Skin of body (tissue), 2 donors: ENCODE results near the gene POU6F2. TPM values are rescaled to one million over a fixed set of nuclear protein-coding genes. Genes with fewer than 3 reads are reported as not detected.
"Not testable (repeated sequence)": the region's sequence is repeated elsewhere in the genome, so short reads cannot be mapped to it uniquely, and the experiment has no call there.

Source experiments
- DNase-seq: peaks from one replicate; lab custom pipeline; 2025; lab: John Stamatoyannopoulos, UW
- total RNA-seq: library from RNA; depleted of rRNA; stranded (reverse); fragments of >200 nt; gene quantifications from one replicate; pipeline ENCODE4 v1.2.3, GENCODE V29; 2014

POU6F2 gene
- total RNA-seq, 1 donor from 2014 or later, result 0.20 TPM

DNA sequence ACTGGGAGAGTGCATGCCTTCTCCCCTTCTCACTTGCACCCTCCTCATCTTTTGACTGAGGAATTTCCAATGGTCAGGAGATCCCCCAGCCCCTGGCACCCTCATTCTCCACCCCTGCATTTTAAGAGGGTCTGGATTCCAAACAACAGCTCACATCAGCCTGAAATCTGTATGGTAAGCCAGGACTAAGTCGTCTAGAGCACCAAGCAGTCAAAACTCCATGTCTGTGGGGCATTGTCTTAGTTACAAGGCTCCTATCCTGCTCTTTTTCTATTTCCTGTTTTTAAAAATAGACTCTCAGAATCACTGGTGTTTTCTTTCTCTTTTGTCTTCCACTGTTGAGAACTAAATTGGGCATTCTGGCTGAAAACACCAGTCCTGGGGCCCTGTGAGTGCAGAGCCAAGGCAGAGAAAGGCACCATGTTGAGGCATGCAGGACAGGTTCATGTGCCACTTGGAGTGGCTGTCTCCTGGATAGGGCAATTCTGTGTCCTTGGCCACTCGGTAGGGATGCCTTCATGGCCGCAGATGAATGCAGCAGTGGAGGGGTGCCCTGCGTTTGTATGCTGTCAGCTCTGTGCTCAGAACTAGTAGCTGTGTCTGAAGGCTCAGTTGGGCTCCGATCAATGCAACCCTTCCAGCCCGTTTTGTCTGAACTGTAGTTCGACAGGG, 371.9 kb downstream of the POU6F2 start:
- no peak for DNase-seq

DNA sequence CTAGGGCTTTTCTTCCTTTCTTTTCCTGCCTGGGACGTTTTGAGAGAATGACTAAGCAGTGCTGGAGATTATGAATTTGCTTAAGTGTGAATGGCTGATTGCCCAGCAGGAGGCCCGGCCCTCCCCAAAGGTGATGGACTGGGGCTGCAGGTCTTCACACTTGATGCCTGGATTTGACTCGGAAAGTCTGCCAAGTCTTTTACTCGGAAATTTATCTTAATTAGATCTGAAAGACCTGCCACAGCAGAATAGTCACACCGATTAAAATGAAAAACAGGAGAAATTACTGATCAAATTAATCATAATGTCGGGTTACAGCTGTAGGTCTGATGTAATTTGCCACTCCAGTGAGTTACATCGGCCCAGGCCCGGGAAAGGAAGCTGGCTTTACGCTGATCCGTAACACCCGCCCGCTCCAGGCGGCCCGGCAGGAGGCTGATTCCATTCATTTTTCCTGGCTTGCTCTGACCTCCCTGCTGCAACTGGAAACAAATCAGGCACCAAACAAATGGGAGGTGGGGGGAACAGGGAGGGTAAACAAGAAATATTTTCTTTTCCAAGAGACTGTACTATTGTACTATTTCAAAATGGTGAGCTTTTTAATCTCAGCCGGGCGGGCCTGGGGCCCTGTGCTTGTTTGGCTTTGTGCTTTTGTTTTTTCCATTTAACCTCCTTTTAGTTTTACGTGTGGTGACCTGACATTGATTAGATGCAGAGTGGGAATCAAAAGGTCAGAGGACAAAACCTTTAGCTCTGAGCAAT, 376.1 kb downstream of the POU6F2 start:
- DNase-seq, result no peak

DNA sequence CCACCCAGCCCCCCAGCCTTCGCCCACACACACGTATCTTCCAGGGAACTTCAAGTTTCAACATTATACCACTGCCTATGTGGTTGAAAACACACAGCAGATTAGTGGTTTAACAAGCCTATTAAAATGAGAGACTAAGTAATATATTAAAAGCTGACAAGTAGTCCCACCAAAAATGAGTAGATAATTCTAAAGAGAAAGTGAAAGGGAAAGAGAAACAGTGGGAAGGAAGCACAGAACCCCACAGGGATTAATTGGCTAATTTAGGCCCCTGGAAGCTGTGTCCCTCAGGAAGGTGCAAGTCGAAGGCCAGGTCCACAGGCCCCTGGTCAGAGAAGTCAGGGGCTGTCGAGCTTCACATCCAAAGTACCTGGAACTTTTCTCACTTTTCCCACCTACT, 378.0 kb downstream of the POU6F2 start:
- DNase-seq, result no peak

DNA sequence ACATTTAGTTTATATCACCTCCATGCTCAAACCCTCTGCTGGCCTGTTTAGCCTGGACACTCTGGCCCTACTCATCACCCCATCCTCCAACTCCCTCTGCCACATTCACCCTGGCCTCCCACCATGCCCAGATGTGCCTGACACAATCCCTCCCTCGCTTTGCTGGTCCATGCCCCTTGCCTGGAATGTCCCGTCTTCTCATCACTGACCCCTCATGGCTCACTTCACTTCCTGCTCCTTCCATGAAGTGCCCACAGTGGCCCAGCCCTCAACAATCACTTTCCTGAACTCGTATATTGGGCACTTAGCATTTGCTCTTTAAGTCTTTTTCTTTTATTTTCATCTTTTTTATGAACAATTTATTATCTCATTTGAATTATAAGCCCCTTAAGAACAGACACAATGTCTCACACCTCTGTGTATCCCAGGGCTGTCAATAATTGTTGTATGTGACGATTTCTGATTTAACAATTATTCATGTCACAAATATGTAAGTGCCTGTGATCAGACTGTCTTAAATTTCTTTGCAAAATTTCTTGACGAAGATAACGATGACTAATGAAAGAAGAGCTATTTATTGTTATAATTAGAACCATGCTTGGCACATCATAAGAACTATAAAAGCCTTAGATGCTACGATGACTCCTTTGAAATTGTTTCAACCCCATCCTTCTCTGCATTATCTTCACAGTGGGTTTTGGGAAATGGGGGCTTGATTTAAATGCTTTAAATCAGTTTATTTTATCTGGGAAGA, 378.6 kb downstream of the POU6F2 start:
- no peak for DNase-seq

DNA sequence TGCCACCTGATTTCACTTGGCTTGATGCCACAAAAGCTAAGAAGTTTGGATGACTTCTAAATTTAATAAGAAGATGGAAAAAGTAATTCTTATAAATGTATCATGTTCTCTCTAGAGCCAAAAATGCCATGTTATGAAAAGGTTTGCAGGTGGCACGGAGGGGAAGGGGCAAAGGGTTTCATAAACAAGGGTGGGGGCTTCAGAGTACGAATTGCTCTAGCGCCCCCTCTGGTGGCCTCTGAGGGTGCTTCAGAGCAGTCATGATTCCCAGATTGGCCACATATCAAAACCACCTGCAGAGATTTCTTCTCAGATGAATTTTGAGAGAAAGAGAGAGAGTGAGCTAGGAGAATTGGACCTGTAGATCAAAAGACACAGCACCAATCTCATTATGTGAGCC, 379.9 kb downstream of the POU6F2 start:
- no peak for DNase-seq

DNA sequence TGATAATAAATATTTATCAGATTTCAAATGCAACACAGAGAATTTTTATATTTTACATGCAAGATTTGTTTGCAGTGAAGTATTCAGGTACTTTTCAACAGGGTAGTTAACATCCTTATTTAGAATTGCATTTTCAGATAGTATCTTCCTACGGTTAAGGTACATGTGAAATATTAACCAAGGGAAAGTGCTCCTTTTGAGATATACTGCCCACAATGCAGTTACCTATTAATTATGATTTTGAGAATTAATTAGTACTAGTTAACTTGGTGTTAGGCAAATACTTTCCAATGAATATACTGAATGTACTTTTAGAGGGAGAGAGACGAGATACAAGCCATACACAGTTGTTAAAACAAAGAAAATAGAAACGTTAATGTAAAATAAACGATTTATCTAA, 382.3 kb downstream of the POU6F2 start:
- no peak for DNase-seq

DNA sequence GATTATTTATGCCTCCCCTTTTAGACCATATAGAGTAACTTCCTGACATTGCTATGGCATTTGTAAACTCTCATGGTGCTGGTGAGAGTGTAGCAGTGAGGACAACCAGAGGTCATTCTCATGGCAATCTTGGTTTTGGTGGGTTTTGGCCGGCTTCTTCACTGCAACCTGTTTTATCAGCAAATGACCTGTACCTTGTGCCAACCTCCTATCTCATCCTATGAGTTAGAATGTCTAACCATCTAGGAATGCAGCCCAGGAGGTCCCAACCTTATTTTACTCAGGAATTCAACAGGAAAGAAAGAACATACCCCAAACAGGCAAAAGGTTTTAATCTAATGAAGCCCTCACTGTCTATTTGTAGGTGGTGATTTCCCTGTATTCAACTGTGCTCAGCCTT, 383.1 kb downstream of the POU6F2 start:
- DNase-seq, result no peak

DNA sequence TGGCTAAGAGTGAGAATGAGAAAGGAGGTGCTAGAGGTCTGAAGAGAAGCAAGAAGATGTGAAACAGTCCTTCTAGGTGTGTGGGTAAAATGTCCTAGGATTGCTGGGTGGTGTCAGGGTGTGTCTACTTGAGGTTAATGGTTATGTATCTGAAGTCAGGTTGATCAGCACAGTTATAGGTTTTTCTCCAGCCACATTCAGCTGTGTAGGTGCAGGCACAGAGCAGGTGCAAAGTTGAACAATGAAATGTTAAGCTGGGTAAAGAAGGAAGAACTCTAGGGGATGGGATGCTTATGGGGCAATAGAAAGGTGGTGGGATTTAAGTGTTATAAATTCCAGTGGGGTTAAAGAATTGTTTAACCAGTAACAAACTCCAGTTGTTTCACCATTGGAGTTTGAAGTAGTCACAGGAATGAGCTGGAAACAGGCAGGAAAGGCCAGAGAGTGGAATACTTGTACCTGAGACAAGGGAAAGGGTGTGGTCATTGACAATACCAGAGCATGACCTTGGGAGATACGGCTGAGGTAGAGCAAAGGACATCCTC, 388.1 kb downstream of the POU6F2 start:
- DNase-seq, result no peak

DNA sequence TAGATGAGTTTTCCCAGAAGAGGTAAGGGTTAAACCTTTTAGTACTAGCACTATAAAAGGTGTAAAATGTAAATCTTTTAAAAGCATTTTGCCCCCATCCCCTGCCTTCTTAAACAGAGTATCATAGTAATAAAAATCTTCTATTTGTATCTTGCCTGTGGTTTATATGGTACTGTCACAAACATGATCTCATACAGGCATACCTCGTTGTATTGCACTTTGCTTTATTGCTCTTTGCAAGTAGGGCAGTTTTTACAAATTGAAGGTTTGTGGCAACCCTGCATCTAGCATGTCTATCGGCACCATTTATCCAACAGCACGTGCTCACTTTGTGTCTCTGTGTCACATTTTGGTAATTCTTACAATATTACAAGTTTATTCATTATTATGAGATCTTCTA, 389.7 kb downstream of the POU6F2 start:
- DNase-seq, result no peak

DNA sequence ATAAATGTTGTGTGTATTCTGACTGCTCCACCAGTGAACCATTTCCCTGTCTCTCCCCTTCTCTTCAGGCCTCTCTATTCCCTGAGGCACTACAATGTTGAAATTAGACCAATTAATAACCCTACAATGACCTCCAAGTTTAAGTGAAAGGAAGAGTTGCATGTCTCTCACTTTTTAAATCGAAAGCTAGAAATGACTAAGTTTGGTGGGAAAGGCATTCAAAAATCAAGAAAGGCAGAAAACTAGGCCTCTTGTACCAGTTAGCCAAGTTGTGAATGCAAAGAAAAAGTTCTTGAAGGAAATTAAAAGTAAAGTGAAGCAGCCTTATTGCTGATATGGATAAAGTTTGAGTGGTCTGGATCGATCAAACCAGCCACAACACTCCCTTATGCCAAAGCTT, 390.2 kb downstream of the POU6F2 start:
- no peak for DNase-seq

DNA sequence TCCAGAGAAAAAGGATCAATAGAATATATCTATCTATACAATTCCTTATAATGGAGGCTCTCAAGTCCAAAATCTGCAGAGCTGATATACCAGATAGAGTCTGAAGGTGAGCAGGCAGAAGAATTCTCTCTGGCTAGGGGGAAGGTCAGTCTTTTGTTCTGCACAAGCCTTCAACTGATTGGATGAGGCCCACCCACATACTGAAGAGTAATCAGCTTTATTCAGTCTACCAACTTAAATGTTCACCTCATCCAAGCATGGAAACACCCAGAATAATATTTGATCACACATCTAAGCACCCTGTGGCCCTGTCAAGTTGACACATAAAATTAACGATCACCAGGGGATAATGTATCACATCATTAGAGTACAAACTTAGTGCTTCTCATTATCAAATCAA, 394.7 kb downstream of the POU6F2 start:
- DNase-seq, result no peak

DNA sequence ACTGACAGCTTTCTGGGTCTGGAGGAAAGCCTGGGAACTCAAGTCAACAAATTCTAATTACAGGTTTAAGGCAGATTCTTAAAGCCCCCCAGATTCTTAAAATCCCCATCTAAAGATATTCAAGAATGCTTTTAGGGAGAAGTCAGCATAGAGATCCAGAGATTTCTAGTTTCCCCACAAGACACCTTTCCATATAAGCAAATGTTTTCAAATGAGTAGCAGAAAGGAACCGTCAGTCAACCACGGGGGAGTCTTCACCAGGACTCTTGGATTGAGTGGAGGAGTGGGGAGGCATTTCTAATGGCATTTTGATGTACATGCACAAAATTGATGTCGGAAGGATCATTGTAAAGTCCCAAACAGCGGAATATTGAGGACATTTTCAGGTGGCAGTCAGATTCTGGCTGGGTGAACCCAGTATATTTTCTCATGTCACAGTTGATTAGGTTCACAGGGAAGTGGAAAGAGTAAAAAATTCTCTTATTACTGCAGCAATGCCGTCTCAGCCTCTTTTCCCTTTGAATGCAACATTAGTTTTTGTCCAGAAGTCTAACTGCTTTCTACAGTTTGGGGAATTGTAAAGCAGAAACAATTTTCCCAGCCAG, 396.8 kb downstream of the POU6F2 start:
- no peak for DNase-seq

DNA sequence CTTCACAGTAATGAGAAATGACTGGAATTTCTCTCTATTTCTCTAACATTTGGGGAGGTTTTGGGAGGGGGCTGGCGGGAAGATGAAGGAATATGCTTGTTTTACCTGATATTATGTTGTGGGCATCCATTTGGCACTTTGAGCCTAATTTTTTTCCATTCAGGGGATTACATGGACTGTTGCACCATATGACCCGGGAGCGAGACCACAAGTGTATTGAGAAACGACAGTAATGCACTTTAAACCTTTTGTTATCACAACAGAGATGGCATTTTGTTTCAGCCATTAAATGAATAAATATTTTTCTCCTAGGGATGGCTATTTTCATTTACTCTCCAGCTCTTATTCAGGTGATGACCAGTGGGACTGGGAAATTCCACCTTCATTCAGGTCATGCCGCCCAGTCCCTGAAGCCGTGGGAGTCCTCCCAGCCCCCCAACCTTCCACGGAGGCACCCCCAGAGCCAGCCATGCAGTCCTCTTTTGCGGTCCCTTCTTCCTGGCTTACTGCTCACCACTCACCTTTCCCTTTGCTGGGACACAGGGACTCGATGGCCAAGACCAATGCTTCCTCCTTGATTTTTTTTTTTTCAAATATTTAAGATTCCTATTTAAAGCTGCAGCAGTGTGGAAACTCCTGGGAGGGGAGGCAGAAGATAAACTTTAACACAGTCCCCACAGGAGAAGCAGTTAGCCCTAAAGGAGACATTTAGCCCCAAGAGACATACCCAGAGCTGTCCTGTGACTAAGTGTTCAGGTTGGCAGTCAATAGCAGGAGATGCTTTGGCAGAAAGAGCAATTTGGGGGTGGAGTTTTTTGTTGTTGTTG, 397.6 kb downstream of the POU6F2 start:
- DNase-seq, result no peak

DNA sequence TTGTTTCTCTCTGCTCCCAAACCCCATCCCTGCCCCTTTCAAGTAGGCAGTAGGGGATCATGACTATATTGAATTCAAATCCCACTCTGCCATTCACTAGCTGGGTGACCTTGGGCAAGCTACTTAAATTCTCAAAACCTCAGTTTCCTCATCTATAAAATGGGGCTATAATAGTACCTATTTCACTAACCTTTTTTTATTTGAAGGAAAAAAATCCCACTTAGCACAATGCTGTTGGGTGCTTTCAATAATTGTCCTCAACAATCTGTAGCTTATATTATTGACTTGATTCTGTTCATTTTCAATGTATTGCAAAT, 398.1 kb downstream of the POU6F2 start:
- no peak for DNase-seq

DNA sequence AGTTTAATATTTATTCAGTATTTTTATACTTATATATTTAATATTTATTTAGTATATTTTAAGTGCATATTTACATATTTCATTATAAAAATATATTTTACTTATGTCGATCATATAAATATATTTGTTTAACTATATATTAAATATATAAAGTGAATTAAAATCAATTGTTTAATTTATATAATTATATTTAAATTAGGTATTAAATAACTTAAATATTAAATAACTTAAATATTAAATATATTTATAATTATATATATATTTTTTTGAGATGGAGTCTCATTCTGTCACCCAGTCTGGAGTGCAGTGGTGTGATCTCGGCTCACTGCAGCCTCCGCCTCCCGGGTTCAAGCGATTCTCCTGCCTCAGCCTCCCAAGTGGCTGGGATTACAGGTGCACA, 399.2 kb downstream of the POU6F2 start:
- not testable (repeated sequence) for DNase-seq

DNA sequence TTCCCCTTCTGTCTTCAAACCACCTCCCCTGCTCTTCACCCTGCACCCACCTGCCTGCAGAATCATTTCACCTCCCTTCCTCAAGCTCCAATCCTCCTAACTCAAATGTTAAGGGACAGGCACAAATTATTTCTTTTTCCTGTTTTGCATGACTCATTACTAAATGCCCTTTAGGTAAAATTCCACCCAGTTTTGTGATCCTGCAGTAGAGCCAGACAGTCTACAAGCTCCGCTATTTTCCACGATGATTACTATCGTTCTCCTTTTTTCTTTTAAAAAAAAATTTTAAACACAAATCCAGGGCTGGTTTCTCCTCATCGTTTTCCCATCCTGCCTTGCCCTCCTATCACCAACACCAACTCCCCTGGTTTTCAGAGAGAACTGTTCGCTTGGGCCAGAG, 401.7 kb downstream of the POU6F2 start:
- DNase-seq, result no peak

DNA sequence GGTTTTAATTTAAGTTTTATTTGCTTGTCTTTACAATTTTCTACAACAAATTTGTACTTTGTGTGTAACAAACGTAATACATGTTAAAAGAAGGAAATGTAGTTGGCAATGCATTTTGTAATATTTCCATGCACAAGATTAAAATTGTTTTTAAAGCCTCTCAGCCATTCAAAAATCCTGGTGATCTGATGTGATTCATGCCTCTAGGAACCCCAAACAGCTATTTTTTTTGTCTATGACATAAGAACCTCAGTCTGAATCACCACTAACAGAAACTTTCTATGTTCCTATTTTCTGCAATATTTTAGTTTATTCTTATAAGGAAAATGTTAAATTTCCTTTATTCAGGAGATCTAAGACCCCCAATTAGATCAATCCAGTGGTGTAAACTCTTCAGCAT, 405.4 kb downstream of the POU6F2 start:
- no peak for DNase-seq

DNA sequence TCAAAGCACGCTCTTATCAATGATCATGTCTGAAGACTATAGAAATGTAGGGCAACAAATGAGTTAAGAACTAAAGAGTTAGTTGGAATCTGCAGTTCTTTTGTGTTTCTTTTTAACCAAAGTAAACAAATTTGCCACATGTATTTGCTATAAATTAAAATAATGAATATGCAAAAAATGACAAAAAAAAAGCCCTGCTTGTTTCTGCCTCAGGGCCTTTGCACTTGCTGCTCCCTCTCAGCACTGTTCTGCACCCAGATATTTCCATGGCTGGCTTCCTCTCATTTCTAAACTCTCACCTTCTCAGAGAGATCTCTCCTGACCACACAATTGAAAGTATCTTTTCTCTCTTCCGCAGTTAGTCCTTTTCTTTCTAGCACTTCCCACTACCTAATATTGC, 406.7 kb downstream of the POU6F2 start:
- DNase-seq, result no peak

DNA sequence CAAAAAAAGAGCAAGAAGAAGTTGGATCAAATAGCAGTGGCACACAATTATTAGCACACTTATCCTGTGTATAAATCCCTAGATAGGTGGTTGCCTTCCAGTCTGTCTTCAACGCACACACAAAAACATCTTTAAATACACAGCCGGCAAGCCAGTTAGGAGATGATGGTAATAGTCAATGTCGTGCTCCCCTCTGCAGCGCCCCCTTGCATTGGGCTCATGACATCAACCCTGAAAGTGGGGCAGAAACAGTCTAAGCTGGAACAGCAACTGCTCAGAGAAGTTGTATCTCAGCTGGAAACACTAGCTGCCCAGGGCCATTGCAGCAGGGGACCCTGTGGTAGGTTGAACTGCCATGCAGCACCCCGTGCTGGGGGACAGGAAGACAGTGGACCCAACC, 409.0 kb downstream of the POU6F2 start:
- no peak for DNase-seq

DNA sequence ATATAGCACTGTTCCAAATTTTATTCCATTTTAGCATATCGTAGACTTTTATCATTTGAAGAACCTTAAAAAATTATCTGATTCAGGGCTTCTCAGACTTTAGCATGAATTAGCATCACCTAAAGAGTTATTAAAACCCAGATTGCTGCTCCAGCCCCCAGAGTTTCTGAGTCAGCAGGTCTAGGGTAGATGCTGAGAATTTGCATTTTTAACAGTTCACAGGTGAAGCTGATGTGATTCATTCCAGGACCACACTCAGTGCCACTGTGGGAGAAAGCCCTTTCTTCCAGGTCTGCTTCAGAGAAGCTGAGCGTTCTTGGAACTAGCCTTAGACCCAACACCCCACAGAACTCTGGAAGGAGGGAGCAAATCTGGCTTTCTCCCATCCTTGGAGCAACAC, 414.4 kb downstream of the POU6F2 start:
- DNase-seq, result no peak

DNA sequence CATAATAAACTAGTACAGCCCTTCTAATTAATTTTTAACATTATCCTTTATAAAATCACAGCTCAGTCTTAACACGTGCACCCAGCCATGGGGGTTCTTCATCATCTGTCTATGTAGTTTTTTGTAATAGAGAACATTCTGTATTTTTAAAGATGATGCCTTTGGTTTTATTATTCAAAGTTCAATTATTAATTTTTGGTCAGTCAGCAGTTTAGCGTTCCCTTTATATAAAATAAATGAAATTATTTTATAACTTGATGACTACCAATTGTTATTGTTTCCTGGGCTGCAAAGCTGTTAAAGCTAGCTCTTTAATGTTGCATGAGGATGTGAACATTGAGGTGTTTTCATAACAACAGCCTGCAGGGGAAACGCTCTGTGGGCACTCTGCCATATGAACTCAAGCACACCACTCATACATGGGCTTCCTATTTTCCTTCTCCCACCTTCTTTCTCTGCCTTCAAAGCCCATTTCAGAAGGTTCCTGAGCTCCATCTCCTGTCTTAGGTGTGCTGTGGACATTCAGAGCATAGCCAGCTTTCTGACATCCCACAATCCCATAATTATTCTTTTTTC, 416.5 kb downstream of the POU6F2 start:
- DNase-seq, result no peak
